Chondrocyte (in vitro differentiated cells): Measurements from ENCODE around the gene MRGPRG. TPM values are rescaled to one million over a fixed set of nuclear protein-coding genes. Genes with fewer than 3 reads are reported as not detected.

ENCODE experiments used
- DNase-seq: peaks from one replicate; pipeline ENCODE4 v3.0.0; 2021; ENCODE audit warnings: mixed read lengths, low spot score
- H3K27ac Mint-ChIP-seq: one replicate; pipeline ENCODE4 v1.8.0; 2021; ENCODE audit warnings: mild to moderate bottlenecking, moderate library complexity, mixed read lengths; ENCODE audit not compliant: unreplicated experiment
- H3K27me3 Mint-ChIP-seq: 2 replicates; pipeline ENCODE4 v1.8.0; 2021; ENCODE audit warnings: low read depth, mixed read lengths
- H3K36me3 Mint-ChIP-seq: 2 replicates; pipeline ENCODE4 v1.8.0; 2021; ENCODE audit warnings: low read depth, mixed read lengths
- H3K4me1 Mint-ChIP-seq: 2 replicates; pipeline ENCODE4 v1.8.0; 2021; ENCODE audit warnings: low read depth, mild to moderate bottlenecking, mixed read lengths
- H3K4me3 Mint-ChIP-seq: one replicate; pipeline ENCODE4 v1.8.0; 2021; ENCODE audit warnings: mild to moderate bottlenecking, moderate library complexity, mixed read lengths; ENCODE audit not compliant: unreplicated experiment
- H3K9me3 Mint-ChIP-seq: 2 replicates; pipeline ENCODE4 v1.8.0; 2021; ENCODE audit warnings: low read depth, mixed read lengths
- total RNA-seq: library from RNA; stranded (reverse); gene quantifications from 3 replicates; pipeline ENCODE4 v1.2.1, GENCODE V29; 2021
- TF ChIP-seq, protein P1 (sequence below): fragments of 200-600 bp; sonication (generic); IDR thresholded peaks from 2 replicates; pipeline ENCODE4 v1.5.0; 2021; ENCODE audit warnings: antibody characterized with exemption, mild to moderate bottlenecking, moderate library complexity

The MRGPRG gene
- total RNA-seq, 1 donor from 2014 or later, result not detected

GRCh38 chr11:3193373-3194015 lies 25.1 kb downstream of the MRGPRG start:
- H3K27me3 Mint-ChIP-seq, result peaks cover 2% of the 10 kb centered on the region

GRCh38 chr11:3192511-3193372 lies 25.9 kb downstream of the MRGPRG start:
- Mint-ChIP-seq H3K4me1 (no peaks in the 10 kb centered on the region), H3K27ac (no peak overlapping the region), H3K27me3 (no peaks in the 10 kb centered on the region), H3K9me3 (no peaks in the 10 kb centered on the region), H3K4me3 (no peak overlapping the region), H3K36me3 (no peaks in the 10 kb centered on the region)
- TF ChIP-seq, protein P1, sequence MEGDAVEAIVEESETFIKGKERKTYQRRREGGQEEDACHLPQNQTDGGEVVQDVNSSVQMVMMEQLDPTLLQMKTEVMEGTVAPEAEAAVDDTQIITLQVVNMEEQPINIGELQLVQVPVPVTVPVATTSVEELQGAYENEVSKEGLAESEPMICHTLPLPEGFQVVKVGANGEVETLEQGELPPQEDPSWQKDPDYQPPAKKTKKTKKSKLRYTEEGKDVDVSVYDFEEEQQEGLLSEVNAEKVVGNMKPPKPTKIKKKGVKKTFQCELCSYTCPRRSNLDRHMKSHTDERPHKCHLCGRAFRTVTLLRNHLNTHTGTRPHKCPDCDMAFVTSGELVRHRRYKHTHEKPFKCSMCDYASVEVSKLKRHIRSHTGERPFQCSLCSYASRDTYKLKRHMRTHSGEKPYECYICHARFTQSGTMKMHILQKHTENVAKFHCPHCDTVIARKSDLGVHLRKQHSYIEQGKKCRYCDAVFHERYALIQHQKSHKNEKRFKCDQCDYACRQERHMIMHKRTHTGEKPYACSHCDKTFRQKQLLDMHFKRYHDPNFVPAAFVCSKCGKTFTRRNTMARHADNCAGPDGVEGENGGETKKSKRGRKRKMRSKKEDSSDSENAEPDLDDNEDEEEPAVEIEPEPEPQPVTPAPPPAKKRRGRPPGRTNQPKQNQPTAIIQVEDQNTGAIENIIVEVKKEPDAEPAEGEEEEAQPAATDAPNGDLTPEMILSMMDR, result no peak
- no peak for DNase-seq

More at GRCh38 chr11:3193373-3194015, 25.1 kb downstream of the MRGPRG start:
- DNase-seq, result no peak
- Mint-ChIP-seq H3K4me1 (no peaks in the 10 kb centered on the region), H3K36me3 (no peaks in the 10 kb centered on the region), H3K27ac (no peak overlapping the region), H3K4me3 (no peak overlapping the region), H3K9me3 (no peaks in the 10 kb centered on the region)
- TF ChIP-seq, protein P1, result no peak

DNA sequence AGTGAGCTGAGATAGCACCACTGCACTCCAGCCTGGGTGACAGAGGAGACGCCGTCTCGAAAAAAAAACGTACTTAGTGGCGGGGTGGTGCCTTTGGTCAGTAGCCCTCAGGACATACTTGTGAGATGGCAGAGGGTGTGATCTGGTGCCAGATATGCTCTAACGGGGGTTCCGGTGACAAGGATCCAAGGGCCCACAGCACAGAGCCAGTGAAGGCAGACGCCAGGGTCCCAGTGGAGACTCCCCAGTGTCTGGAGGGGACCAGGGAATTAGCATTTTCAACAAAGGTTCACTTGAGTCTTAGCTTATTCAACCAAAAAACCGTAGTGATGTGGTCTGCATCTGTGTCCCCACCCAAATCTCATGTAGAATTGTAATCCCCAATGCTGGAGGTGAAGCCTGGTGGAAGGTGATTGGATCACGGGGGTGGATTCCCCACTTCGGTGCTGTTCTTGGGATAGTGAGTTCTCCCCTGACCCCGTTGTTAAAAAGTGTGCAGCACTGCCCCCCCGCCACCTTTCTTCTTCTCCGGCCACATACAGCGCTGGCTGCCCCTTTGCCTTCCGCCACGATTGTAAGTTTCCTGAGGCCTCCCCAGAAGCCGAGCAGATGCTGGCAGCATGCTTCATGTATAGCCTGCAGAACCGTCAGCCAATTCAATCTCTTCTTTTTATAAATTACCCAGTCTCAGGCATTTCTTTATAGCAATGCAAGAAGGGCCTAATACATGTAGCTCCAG lies 26.9 kb downstream of the MRGPRG start:
- Mint-ChIP-seq H3K27me3 (no peaks in the 10 kb centered on the region), H3K27ac (no peak overlapping the region), H3K9me3 (no peaks in the 10 kb centered on the region), H3K4me1 (no peaks in the 10 kb centered on the region), H3K36me3 (no peaks in the 10 kb centered on the region), H3K4me3 (no peak overlapping the region)
- no peak for DNase-seq
- TF ChIP-seq, protein P1, result no peak

DNA sequence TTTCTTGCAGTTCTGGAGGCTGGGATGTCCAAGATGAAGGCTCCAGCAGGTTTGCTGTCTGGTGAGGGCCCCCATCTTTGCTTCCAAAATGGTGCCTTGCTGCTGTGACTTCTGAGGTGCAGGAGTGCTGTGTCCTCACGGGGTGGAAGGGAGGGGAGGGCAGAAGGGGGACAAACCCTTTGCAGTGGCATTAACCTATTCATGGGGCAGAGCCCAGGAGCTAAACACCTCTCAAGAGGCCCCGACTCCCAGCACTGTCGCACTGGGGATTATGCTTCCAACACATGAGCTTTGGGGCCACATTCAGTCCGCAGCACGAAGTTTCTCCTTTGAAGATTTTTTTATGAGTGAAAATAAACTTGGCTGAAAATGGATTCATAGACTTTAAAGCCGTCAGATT lies 28.0 kb downstream of the MRGPRG start:
- H3K4me3 Mint-ChIP-seq, result no peak overlapping the region
- no peaks in the 10 kb centered on the region for H3K9me3 Mint-ChIP-seq
- H3K27ac Mint-ChIP-seq, result no peak overlapping the region
- H3K36me3 Mint-ChIP-seq, result no peaks in the 10 kb centered on the region
- no peaks in the 10 kb centered on the region for H3K4me1 Mint-ChIP-seq
- DNase-seq, result no peak
- TF ChIP-seq, protein P1, result no peak
- no peaks in the 10 kb centered on the region for H3K27me3 Mint-ChIP-seq

- Mint-ChIP-seq H3K9me3 (no peaks in the 10 kb centered on the region), H3K4me1 (no peaks in the 10 kb centered on the region), H3K27me3 (peaks cover 2% of the 10 kb centered on the region), H3K36me3 (no peaks in the 10 kb centered on the region), H3K27ac (no peak overlapping the region), H3K4me3 (no peak overlapping the region)
- TF ChIP-seq, protein P1, result no peak
- DNase-seq, result no peak
Measured at GRCh38 chr11:3189886-3190583, 28.6 kb downstream of the MRGPRG start.
